ENCODE data around the gene WDFY1.

Gene WDFY1

DNA sequence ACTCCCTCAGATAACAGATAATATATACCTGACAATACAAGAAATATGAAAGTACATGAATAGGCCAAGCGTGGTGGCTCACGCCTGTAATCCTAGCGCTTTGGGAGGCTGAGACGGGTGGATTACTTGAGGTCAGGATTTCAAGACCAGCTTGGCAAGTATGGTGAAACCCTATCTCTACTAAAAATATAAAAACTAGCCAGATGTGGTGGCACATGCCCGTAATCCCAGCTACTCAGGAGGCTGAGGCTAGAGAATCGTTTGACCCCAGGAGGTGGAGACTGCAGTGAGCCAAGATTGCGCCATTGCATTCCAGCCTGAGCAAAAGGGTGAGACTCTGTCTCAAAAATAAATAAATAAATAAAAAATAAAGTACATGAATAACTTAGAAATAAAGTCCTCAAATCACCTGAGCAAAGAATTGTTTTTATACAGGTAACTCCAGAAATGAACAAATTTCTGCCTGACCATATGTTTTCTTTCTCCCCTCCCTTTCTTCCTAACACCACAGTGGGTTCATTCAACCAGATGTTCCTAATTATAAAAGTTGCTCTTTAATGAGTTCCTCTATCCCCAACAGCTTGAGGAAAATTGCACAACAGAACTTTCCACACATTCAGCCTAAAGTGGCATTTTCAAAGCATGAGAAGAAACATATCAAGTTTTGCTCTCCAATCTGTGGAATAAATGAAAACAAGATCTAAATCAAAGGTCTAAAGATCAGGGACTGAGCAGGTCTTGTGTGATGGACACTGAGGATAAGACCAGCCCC lies 74.1 kb downstream of the WDFY1 start:
- no peak for DNase-seq
- TF ChIP-seq, protein P1, sequence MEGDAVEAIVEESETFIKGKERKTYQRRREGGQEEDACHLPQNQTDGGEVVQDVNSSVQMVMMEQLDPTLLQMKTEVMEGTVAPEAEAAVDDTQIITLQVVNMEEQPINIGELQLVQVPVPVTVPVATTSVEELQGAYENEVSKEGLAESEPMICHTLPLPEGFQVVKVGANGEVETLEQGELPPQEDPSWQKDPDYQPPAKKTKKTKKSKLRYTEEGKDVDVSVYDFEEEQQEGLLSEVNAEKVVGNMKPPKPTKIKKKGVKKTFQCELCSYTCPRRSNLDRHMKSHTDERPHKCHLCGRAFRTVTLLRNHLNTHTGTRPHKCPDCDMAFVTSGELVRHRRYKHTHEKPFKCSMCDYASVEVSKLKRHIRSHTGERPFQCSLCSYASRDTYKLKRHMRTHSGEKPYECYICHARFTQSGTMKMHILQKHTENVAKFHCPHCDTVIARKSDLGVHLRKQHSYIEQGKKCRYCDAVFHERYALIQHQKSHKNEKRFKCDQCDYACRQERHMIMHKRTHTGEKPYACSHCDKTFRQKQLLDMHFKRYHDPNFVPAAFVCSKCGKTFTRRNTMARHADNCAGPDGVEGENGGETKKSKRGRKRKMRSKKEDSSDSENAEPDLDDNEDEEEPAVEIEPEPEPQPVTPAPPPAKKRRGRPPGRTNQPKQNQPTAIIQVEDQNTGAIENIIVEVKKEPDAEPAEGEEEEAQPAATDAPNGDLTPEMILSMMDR (IDR thresholded peaks at IDR 0.05; ENCODE audit: low read depth, low read length): no peak
- Histone ChIP-seq H3K27me3 (no peaks in the 10 kb centered on the region), H3K4me1 (no peaks in the 10 kb centered on the region), H3K4me3 (ENCODE audit: low read depth, low read length) (no peak overlapping the region), H3K9me3 (no peaks in the 10 kb centered on the region), H3K36me3 (no peaks in the 10 kb centered on the region; the same call in 1 of the 2 replicates)

DNA sequence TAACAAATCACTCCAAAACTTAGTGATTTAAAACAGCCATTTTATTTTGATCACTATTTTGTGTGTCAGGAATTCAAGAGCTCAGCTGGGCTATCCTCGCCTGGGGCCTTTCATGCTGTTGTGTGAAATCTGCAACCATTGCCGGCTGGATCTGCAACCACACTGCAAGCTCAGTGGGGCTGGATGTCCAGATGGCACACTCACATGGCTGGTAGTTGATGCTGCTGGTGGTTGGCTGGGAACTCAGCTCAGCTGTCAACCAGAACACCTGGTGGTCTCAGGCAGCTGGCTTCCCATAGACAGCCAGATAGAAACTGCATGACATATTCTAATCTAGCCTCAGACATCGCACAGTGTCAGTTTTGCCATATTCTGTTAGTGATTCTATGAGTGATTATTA lies 77.1 kb downstream of the WDFY1 start:
- no peaks in the 10 kb centered on the region for H3K9me3 ChIP-seq
- no peaks in the 10 kb centered on the region; the same call in 1 of the 2 replicates for H3K36me3 ChIP-seq
- TF ChIP-seq, protein P1 (IDR thresholded peaks at IDR 0.05; ENCODE audit: low read depth, low read length): no peak
- H3K4me1 ChIP-seq: no peaks in the 10 kb centered on the region
- peak; percentile 45 for DNase-seq
- H3K27me3 ChIP-seq: no peaks in the 10 kb centered on the region
- no peak overlapping the region for H3K4me3 ChIP-seq (ENCODE audit: low read depth, low read length)

DNA sequence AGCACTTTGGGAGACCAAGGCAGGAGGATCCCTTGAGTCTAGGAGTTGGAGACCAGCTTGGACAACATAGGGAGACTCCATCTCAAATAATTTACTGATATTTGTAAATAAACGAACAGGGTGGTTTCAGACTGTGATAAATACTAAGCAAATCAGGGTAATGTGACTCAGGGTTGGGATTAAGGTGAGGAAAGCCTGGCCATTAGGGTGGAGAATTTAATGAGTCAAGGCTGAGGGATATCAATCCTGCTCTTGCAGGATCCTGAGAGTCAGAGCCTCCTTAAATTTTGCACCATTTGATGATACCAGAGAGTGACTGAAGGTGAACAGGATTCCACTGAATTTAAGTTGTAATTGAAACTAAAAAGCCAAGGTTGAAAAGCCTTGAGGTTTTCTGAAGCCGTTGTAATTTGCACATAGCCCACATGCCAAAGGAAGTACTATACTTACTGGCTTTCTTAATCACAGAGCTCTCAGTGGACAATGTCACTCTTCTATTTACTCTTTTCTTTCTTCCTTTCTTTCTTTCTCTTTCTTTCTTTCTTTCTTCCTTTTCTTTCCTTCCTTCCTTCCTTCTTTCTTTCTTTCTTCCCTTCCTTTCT lies 79.1 kb downstream of the WDFY1 start:
- no peaks in the 10 kb centered on the region for H3K4me1 ChIP-seq
- DNase-seq: no peak
- no peaks in the 10 kb centered on the region for H3K27me3 ChIP-seq
- TF ChIP-seq, protein P1 (IDR thresholded peaks at IDR 0.05; ENCODE audit: low read depth, low read length): no peak
- no peaks in the 10 kb centered on the region for H3K9me3 ChIP-seq
- H3K4me3 ChIP-seq (ENCODE audit: low read depth, low read length): no peak overlapping the region
- no peaks in the 10 kb centered on the region for H3K36me3 ChIP-seq

DNA sequence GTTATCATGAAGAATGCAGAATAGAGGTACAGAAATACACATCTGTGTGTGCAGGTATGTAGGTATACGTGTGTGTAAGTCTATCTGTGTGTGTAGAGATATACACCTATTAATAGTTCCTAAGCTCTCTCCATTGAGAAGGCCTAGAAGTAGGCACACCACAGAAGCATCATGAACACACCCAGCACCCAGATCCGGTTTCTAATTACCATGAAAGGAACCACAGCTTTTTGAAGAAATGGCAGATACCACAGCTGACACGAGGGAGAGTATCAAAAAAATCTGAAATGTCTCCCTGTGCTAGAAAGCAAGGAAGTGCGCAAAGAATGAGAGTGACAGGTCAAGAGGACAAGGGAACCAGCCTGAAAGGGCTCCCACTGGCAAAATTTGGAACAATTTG lies 80.0 kb downstream of the WDFY1 start:
- no peak overlapping the region for H3K4me3 ChIP-seq (ENCODE audit: low read depth, low read length)
- DNase-seq: no peak
- TF ChIP-seq, protein P1 (IDR thresholded peaks at IDR 0.05; ENCODE audit: low read depth, low read length): no peak
- H3K36me3 ChIP-seq: no peaks in the 10 kb centered on the region
- no peaks in the 10 kb centered on the region for H3K4me1 ChIP-seq
- no peaks in the 10 kb centered on the region for H3K27me3 ChIP-seq
- H3K9me3 ChIP-seq: no peaks in the 10 kb centered on the region

DNA sequence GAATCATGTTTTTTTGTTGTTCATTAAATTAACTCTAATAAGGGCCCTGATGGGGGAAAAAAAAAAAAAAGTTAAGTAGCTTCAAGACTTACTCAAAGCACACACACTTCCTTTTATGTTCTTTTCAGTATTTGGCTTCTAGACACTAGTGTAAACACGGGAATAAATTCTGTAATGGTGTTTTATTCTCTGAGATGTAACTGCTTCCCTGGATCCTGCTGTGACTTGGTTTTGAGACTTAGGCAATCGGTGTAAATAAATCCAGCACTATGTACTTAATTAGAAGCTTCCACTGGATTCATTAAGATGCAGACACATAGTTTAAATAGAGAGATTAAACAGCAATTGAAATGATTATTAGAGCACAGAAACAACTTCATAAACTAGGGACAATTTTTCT lies 81.6 kb downstream of the WDFY1 start:
- no peaks in the 10 kb centered on the region for H3K4me1 ChIP-seq

More for the DNA sequence above, 81.6 kb downstream of the WDFY1 start:
- no peak for DNase-seq
- H3K9me3 ChIP-seq: no peaks in the 10 kb centered on the region
- H3K4me3 ChIP-seq (ENCODE audit: low read depth, low read length): no peak overlapping the region
- no peaks in the 10 kb centered on the region for H3K27me3 ChIP-seq
- TF ChIP-seq, protein P1 (IDR thresholded peaks at IDR 0.05; ENCODE audit: low read depth, low read length): no peak
- H3K36me3 ChIP-seq: no peaks in the 10 kb centered on the region
